Stimulated activated CD4-positive, alpha-beta T cell treated with anti-CD3 and anti-CD28 coated beads, TNF-alpha, amount 100 ng/mL, for 24 hours (primary cell): ENCODE measurements around the gene ME3.

Source experiments
- DNase-seq, 3 experiments: peaks; one replicate each; pipeline ENCODE4 v3.0.0-alpha.2; 2020; ENCODE audit warnings: low read depth in 3 of 3

The ME3 gene

GRCh38 chr11:86672007-86672621 is at the start of gene ME3:
ME3 (minus strand) TSS chr11:86672616.
- peak in 2 of 3 experiments; percentile 38 to 57 for DNase-seq

GRCh38 chr11:86722006-86722405 is 49.6 kb upstream of the ME3 start:
- DNase-seq, result no peak

- DNase-seq, result no peak
Observed at GRCh38 chr11:86720546-86720945, 48.1 kb upstream of the ME3 start.

GRCh38 chr11:86719781-86720463 is 47.5 kb upstream of the ME3 start:
- DNase-seq, result no peak

DNA sequence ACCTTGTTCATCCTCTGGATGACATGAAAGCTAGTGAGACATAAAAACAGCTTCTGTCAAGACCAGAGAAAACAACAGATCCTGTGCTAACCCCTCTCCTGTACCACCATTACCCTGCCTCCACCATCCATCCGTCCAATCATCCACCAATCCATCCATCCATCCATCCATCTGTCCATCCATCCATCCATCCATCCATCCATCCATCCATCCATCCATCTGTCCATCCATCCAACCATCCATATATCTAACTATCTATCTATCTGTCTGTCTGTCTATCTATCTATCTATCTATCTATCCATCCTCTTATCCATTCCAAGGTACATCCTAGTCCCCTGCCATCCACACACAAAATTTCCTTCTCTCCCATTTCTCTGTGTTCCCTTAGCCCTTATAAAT is 46.6 kb upstream of the ME3 start:
- DNase-seq, result no peak

DNA sequence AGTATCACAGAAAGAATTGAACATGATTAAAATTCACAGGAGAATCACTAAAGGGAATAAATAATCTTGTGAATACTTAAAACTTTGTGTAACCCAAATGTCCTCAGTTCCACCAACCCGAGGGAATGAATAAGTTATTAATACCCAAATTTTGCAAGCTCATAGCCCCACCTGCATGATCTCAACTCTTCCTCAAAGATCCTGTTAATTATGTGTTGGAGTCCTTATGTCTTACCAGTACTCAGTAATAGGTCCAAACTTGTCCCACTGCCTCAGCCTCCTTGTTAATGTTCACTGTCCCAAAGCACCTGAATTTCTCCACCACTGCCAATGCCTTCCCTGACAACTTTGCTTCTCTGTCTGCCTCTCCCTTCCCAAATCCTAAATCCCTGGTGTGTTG is 46.1 kb upstream of the ME3 start:
- no peak for DNase-seq

DNA sequence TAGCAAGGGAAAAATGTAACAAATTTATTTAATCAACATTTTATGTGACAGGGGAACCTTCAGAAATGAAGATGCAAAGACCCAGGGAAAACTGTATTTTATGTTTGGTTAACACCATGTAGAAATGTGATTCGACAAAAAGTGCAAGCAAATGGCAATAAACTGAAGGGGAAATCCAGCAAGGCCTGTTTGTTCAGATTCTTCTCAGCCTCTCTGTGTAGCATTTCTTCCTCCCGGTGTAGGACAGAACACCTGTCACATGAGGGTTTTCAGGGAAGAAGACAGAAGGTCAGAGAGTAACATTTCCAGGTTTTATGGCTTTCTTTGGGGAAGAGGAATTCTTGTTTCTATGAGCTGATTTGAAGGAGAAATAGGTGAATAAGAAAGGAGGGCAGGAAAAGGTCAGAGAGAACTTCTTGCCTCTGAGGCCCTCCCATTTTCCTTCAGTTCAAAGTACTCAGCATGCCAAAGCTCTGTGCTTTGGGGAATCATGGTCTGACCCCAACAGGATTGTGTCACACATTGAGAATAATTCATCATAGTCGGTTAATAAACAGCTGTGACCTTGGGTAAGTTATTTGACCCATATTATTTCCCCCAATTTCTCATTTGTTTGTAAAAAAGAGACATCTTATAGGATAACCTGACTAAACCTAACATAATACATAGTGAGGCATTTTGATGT is 45.5 kb upstream of the ME3 start:
- no peak for DNase-seq

- no peak for DNase-seq
Observed at GRCh38 chr11:86715611-86716010, 43.2 kb upstream of the ME3 start.

DNA sequence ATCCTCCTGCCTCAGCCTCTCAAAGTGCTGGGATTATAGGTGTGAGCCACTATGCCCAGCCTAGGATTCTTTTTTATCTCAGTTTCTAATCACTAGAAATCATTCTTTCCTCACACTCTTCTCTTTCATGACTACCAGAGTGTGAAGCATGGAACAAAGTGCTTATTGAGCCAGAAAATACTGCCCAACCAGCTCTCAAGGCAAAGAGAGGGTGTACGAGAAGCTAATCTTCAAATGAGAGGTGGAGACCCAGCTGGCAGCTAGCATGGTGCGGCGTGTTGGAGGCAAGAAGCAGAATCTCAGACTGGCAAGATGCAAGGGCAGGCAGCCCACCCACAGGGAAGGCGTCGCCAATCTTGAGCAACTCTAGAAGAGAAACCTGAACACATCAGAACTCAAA is 41.1 kb upstream of the ME3 start:
- no peak for DNase-seq

DNA sequence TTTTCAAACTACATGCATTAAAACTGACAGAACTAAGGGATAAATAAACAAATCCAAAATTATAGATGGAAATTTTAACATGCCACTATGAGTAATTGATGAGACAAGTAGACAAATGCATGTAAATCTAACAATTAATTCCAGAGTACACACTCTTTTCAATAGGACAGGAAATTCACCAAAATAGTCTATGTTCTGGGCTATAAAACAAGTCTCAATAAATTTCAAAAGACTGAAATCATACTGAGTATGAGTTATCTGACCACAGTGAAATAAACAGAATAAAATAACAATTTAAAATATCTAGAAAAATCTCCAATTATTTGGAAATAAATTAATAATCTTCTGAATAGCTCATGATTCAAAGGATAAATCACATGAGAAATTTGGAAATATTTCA is 38.5 kb upstream of the ME3 start:
- DNase-seq, result no peak

DNA sequence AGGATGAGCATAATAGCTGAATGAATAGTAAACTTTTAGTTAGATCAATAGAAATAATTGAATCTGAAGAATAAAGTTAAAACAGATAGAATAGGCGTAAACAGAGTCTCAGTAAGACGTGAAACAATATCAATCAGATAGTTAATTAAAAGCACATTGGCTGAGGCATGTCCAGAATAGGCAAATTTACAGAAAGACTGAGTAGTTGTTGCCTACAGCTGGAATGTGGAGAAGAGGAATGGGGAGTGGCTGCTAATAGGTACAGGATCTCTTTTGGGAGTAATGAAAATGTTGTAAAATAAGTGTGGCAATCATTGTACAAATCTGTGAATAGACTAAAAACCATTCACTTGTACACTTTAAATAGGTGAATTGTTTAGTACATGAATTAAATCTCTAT is 36.3 kb upstream of the ME3 start:
- no peak for DNase-seq

- no peak for DNase-seq
Observed at GRCh38 chr11:86706338-86707131, 34.1 kb upstream of the ME3 start.

- DNase-seq, result no peak
Observed at GRCh38 chr11:86704710-86705109, 32.3 kb upstream of the ME3 start.

DNA sequence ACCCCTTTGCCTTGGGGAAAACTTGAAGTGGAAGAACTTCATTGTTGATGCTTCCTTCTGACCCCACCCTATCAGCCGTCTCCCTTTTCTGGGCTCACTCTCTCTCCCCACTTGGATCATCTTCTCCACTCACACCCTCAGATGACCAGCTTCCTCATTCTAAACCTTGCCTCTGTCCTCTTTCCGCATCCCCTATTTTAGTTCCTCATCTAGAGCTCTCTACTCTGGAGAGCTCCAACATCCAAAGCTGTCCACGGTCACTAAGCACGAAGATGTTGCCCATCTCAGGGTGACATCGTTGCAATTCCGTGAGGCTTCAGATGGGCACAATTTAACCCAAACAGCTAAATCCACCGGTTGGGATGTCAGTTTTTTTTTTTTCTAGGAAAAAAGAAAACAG is 31.6 kb upstream of the ME3 start:
- no peak for DNase-seq

DNA sequence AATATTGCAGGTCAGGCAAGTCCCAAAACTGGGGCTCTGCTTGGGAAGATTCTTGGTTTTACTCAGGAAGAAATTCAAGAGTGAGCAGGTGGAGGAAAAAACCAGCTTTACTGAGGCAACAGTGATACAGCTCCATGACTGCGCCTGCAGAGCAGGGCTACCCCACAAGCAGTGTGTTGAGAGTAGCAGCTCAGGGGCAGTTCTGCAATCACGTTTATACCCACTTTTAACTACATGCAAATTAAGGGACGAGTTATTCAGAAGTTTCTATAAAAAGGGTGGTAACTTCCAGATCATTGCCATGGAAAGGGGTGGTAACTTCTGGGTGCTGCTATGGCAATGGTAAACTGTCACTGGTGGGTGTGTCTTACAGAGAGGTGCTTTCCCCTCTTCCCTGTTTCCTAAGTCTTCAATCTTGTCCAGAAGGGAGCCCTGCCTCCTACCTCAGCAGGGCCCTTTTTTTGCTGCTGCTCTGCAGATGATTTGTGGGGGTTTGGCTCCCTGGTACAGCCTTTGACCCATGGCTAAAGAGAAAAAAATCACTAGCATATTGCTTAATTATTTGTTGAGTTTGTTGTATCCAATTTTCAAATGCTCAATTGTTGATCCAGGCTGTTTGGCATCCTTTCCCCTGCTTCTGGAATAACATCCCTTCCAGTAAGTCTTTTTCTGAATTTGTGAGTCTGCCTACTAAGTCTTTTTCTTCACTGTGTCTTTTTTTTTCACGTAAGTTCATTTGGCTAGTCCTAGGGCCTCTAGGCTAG is 30.0 kb upstream of the ME3 start:
- no peak for DNase-seq

- no peak for DNase-seq
Observed at GRCh38 chr11:86699040-86699791, 26.8 kb upstream of the ME3 start.

GRCh38 chr11:86698639-86699038 is 26.2 kb upstream of the ME3 start:
- DNase-seq, result no peak

DNA sequence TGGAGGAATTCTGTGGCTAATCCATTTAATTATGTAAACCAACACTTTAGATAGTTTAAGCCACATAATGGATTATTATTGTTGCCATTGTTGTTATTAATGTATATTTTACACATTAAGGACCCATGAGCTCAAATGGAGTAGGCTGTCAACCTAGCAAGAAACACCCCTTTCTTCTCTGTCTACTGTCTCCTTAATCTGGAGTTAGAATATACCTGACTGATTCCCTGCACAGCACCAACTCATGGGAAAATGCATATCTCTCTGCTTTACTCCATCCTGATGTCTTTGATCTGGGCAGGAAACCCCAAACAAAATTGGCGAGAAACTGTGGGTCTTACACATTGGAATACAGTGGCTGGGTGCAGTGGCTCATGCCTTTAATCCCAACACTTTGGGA is 24.0 kb upstream of the ME3 start:
- no peak for DNase-seq

GRCh38 chr11:86696004-86696403 is 23.6 kb upstream of the ME3 start:
- no peak for DNase-seq

- DNase-seq, result no peak
Observed at GRCh38 chr11:86695373-86695772, 23.0 kb upstream of the ME3 start.

- DNase-seq, result no peak
Observed at GRCh38 chr11:86693518-86693917, 21.1 kb upstream of the ME3 start.
